ENCODE measurements around the gene WARS2.
A peak's percentile ranks its signal among the peaks of the same experiment; 100 is the strongest.
"Not testable (repeated sequence)": the region's sequence is repeated elsewhere in the genome, so short reads cannot be mapped to it uniquely, and the experiment has no call there.

The WARS2 gene

GRCh38 chr1:119140177-119141019 lies at the start of gene WARS2:
TSS of gene WARS2 (minus strand) at chr1:119140653. CDS start at chr1:119140644, 9 bp downstream.
- peak; percentile 98 for DNase-seq

- DNase-seq: peak; percentile 10
These were observed 48.5 kb upstream of the WARS2 start for GRCh38 chr1:119188926-119189325.

- no peak for DNase-seq
These were observed 47.0 kb upstream of the WARS2 start for GRCh38 chr1:119187416-119187815.

- no peak for DNase-seq
These were observed 46.0 kb upstream of the WARS2 start for GRCh38 chr1:119186471-119186870.

GRCh38 chr1:119184972-119185371 lies 44.5 kb upstream of the WARS2 start:
- no peak for DNase-seq

GRCh38 chr1:119181218-119181617 lies 40.8 kb upstream of the WARS2 start:
- DNase-seq: no peak

GRCh38 chr1:119179051-119179450 lies 38.6 kb upstream of the WARS2 start:
- DNase-seq: no peak

- DNase-seq: not testable (repeated sequence)
These were observed 32.5 kb upstream of the WARS2 start for GRCh38 chr1:119172927-119173326.

GRCh38 chr1:119171381-119172010 lies 31.0 kb upstream of the WARS2 start:
- not testable (repeated sequence) for DNase-seq

GRCh38 chr1:119163396-119163795 lies 22.9 kb upstream of the WARS2 start:
- no peak for DNase-seq

GRCh38 chr1:119160866-119161265 lies 20.4 kb upstream of the WARS2 start:
- peak; percentile 27 for DNase-seq

GRCh38 chr1:119160409-119160808 lies 20.0 kb upstream of the WARS2 start:
- DNase-seq: no peak

GRCh38 chr1:119159966-119160365 lies 19.5 kb upstream of the WARS2 start:
- no peak for DNase-seq

GRCh38 chr1:119159111-119159510 lies 18.7 kb upstream of the WARS2 start:
- peak; percentile 36 for DNase-seq

GRCh38 chr1:119156761-119157160 lies 16.3 kb upstream of the WARS2 start:
- not testable (repeated sequence) for DNase-seq

- not testable (repeated sequence) for DNase-seq
These were observed 14.6 kb upstream of the WARS2 start for GRCh38 chr1:119155069-119155468.

- no peak for DNase-seq
These were observed 9.7 kb upstream of the WARS2 start for GRCh38 chr1:119150150-119150549.

GRCh38 chr1:119147661-119148090 lies 7.2 kb upstream of the WARS2 start:
- peak; percentile 64 for DNase-seq

- no peak for DNase-seq
These were observed 6.0 kb upstream of the WARS2 start for GRCh38 chr1:119146466-119146865.

GRCh38 chr1:119144813-119145212 lies 4.4 kb upstream of the WARS2 start:
- no peak for DNase-seq

GRCh38 chr1:119143706-119144105 lies 3.3 kb upstream of the WARS2 start:
- no peak for DNase-seq

- no peak for DNase-seq
These were observed 1.2 kb upstream of the WARS2 start for GRCh38 chr1:119141660-119142059.

GRCh38 chr1:119141020-119141424 lies 569 bp upstream of the WARS2 start:
- peak; percentile 31 for DNase-seq

- DNase-seq: no peak
These were observed 636 bp downstream of the WARS2 start for GRCh38 chr1:119139857-119140176.

Measured in fibroblast of upper back skin (primary cell).